ENCODE measurements around the gene ETHE1.
"Not testable (repeated sequence)": the region's sequence is repeated elsewhere in the genome, so short reads cannot be mapped to it uniquely, and the experiment has no call there.

ETHE1 gene

DNA sequence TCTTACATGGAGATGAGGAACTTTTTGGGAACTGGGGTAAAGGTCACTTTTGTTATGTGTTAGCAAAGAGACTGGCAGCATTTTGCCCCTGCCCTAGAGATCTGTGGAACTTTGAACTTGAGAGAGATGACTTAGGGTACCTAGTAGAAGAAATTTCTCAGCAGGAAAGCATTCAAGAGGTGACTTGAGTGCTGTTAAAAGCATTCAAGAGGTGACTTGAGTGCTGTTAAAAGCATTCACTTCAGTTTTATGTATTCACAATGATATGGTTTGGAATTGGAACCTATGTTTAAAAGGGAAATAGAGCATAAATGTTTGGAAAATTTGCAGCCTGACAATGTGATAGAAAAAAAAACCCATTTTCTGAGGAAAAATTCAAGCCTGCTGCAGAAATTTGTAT is 14.6 kb downstream of the ETHE1 start:
- H3K4me3 ChIP-seq (ENCODE audit: insufficient read depth in 1 of 2, low read depth in 1 of 2, low read length in 2 of 2); H3K27ac ChIP-seq (ENCODE audit: low read length, poor library complexity, severe bottlenecking); H4K91ac ChIP-seq (ENCODE audit: low read length); H4K8ac ChIP-seq (ENCODE audit: low read length); H2AFZ ChIP-seq (ENCODE audit: low read depth, low read length); H2AK5ac ChIP-seq (ENCODE audit: low read length, severe bottlenecking); H3K23ac ChIP-seq (ENCODE audit: low read length in 2 of 2); H3K4me2 ChIP-seq (ENCODE audit: low read length, poor library complexity, severe bottlenecking); DNase-seq; H3K9ac ChIP-seq (ENCODE audit: low read length); H3K14ac ChIP-seq (ENCODE audit: low read length in 2 of 2); H2BK5ac ChIP-seq (ENCODE audit: low read depth, low read length, poor library complexity, severe bottlenecking); H3K4ac ChIP-seq (ENCODE audit: low read depth in 1 of 2, low read length in 2 of 2); H2BK12ac ChIP-seq (ENCODE audit: low read length in 2 of 2); H2BK120ac ChIP-seq (ENCODE audit: low read depth, low read length); H3K79me1 ChIP-seq (replicated peaks; ENCODE audit: low read length, poor library complexity, severe bottlenecking); H3K4me1 ChIP-seq (ENCODE audit: control insufficient read depth, insufficient read depth, low read depth, low read length); H3K18ac ChIP-seq (ENCODE audit: low read depth in 1 of 2, low read length in 2 of 2); H3K27me3 ChIP-seq (ENCODE audit: control insufficient read depth in 1 of 2, insufficient read depth in 1 of 2, low read length in 2 of 2); H3K9me3 ChIP-seq (ENCODE audit: control insufficient read depth, low read length); H2BK15ac ChIP-seq (ENCODE audit: low read depth, poor library complexity, severe bottlenecking): not testable (repeated sequence)
- H3K36me3 ChIP-seq (ENCODE audit: control insufficient read depth in 1 of 2, insufficient read depth in 2 of 2, low read depth in 1 of 2, low read length in 2 of 2) = peaks cover 23 to 41% of the 10 kb centered on the region in 2 experiments

DNA sequence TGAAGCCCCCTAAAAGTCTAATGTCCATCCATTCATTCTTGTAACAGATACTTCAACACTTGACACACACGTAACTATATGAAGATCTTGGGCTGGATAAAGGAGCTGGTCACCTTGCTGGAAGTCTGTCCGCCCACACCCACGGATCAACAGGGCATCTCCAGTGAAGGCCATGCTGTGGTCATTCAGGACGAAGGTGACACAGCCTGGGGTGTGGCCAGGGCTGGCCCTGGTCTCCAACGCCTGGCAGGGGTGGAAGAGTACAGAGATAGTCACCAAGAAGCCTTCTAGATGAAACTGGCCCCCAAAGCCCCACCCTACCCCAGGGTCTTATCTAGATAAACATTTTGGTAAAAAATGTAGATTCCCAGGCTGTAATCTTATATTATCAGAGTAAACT is 15.7 kb downstream of the ETHE1 start:
- Histone ChIP-seq H3K4me3 (ENCODE audit: insufficient read depth in 1 of 2, low read depth in 1 of 2, low read length in 2 of 2) (no peak overlapping the region), H2BK5ac (ENCODE audit: low read depth, low read length, poor library complexity, severe bottlenecking) (no peak overlapping the region), H3K27ac (ENCODE audit: low read length, poor library complexity, severe bottlenecking) (no peak overlapping the region), H3K36me3 (ENCODE audit: control insufficient read depth in 1 of 2, insufficient read depth in 2 of 2, low read depth in 1 of 2, low read length in 2 of 2) (peaks cover 23 to 36% of the 10 kb centered on the region in 2 experiments), H4K8ac (ENCODE audit: low read length) (no peak overlapping the region), H4K91ac (ENCODE audit: low read length) (no peak overlapping the region), H2BK15ac (ENCODE audit: low read depth, poor library complexity, severe bottlenecking) (no peak overlapping the region), H2AK5ac (ENCODE audit: low read length, severe bottlenecking) (no peak overlapping the region), H3K4ac (ENCODE audit: low read depth in 1 of 2, low read length in 2 of 2) (no peak overlapping the region), H3K4me1 (ENCODE audit: control insufficient read depth, insufficient read depth, low read depth, low read length) (no peaks in the 10 kb centered on the region), H3K18ac (ENCODE audit: low read depth in 1 of 2, low read length in 2 of 2) (no peak overlapping the region), H3K23ac (ENCODE audit: low read length in 2 of 2) (no peak overlapping the region), H3K4me2 (ENCODE audit: low read length, poor library complexity, severe bottlenecking) (no peak overlapping the region), H3K14ac (ENCODE audit: low read length in 2 of 2) (no peak overlapping the region), H2BK12ac (ENCODE audit: low read length in 2 of 2) (no peak overlapping the region), H2AFZ (ENCODE audit: low read depth, low read length) (no peak overlapping the region), H3K79me1 (replicated peaks; ENCODE audit: low read length, poor library complexity, severe bottlenecking) (no peaks in the 10 kb centered on the region), H3K9ac (ENCODE audit: low read length) (no peak overlapping the region), H2BK120ac (ENCODE audit: low read depth, low read length) (no peak overlapping the region), H3K9me3 (ENCODE audit: control insufficient read depth, low read length) (no peaks in the 10 kb centered on the region), H3K27me3 (ENCODE audit: control insufficient read depth in 1 of 2, insufficient read depth in 1 of 2, low read length in 2 of 2) (no peaks in the 10 kb centered on the region)
- no peak for DNase-seq
- 97% methylated on average over 4 of the region's 5 CpGs for WGBS

DNA sequence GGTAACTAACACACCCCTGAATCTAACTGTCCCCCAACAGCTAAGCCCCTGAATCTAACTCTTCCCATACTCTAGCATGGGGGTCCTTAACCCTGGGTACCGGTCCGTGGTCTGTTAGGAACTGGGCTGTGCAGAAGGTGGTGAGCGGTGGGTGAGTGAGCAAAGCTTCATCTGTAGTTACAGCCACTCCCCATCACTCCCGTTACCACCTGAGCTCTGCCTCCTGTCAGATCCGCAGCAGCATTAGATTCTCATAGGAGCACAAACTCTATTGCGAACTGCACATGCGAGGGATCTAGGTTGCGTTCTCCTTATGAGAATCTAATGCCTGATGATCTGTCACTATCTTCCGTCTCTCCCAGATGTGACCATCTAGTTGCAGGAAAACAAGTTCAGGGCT is 16.3 kb downstream of the ETHE1 start:
- no peak overlapping the region for H4K8ac ChIP-seq (ENCODE audit: low read length)
- no peaks in the 10 kb centered on the region for H3K79me1 ChIP-seq (replicated peaks; ENCODE audit: low read length, poor library complexity, severe bottlenecking)
- DNase-seq = no peak
- H4K91ac ChIP-seq (ENCODE audit: low read length) = no peak overlapping the region
- no peaks in the 10 kb centered on the region for H3K27me3 ChIP-seq (ENCODE audit: control insufficient read depth in 1 of 2, insufficient read depth in 1 of 2, low read length in 2 of 2)
- H2BK120ac ChIP-seq (ENCODE audit: low read depth, low read length) = no peak overlapping the region
- H3K9me3 ChIP-seq (ENCODE audit: control insufficient read depth, low read length) = no peaks in the 10 kb centered on the region
- whole genome bisulfite sequencing = 97% methylated on average over 8 of the region's 9 CpGs
- no peak overlapping the region for H3K14ac ChIP-seq (ENCODE audit: low read length in 2 of 2)
- no peak overlapping the region for H3K9ac ChIP-seq (ENCODE audit: low read length)
- no peak overlapping the region for H3K4me2 ChIP-seq (ENCODE audit: low read length, poor library complexity, severe bottlenecking)
- H2BK12ac ChIP-seq (ENCODE audit: low read length in 2 of 2) = no peak overlapping the region
- H2BK5ac ChIP-seq (ENCODE audit: low read depth, low read length, poor library complexity, severe bottlenecking) = no peak overlapping the region
- no peak overlapping the region for H2AFZ ChIP-seq (ENCODE audit: low read depth, low read length)
- no peak overlapping the region for H3K4me3 ChIP-seq (ENCODE audit: insufficient read depth in 1 of 2, low read depth in 1 of 2, low read length in 2 of 2)
- H3K18ac ChIP-seq (ENCODE audit: low read depth in 1 of 2, low read length in 2 of 2) = no peak overlapping the region
- peaks cover 25 to 33% of the 10 kb centered on the region in 2 experiments for H3K36me3 ChIP-seq (ENCODE audit: control insufficient read depth in 1 of 2, insufficient read depth in 2 of 2, low read depth in 1 of 2, low read length in 2 of 2)
- no peak overlapping the region for H3K4ac ChIP-seq (ENCODE audit: low read depth in 1 of 2, low read length in 2 of 2)
- H3K23ac ChIP-seq (ENCODE audit: low read length in 2 of 2) = no peak overlapping the region
- no peak overlapping the region for H2AK5ac ChIP-seq (ENCODE audit: low read length, severe bottlenecking)
- H2BK15ac ChIP-seq (ENCODE audit: low read depth, poor library complexity, severe bottlenecking) = no peak overlapping the region
- H3K4me1 ChIP-seq (ENCODE audit: control insufficient read depth, insufficient read depth, low read depth, low read length) = no peaks in the 10 kb centered on the region
- H3K27ac ChIP-seq (ENCODE audit: low read length, poor library complexity, severe bottlenecking) = no peak overlapping the region

DNA sequence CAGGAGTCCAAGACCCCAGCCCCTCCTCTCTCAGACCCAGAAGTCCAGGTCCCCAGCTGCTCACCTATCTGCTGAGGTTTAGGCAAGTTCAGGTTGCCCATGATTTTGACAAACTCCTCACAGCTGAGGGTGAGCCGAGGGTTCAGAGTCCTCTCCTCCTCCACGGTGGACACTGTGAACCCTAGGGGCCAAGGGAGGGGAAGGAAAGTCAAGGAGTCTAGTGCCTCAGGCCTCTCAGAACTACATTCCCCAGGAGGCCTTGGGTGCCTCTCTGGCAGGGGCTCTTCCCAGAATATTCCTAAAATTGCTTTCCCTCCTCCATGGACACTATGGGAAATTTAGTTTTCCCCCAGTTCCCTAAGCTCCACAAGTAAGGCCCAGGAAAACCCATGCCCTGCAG is 19.1 kb downstream of the ETHE1 start:
- H2BK5ac ChIP-seq (ENCODE audit: low read depth, low read length, poor library complexity, severe bottlenecking) = no peak overlapping the region
- WGBS = 80% methylated on average over 2 of the region's 2 CpGs
- H4K91ac ChIP-seq (ENCODE audit: low read length) = no peak overlapping the region

More for the DNA sequence above, 19.1 kb downstream of the ETHE1 start:
- no peak overlapping the region for H4K8ac ChIP-seq (ENCODE audit: low read length)
- peaks cover 1% of the 10 kb centered on the region for H3K79me1 ChIP-seq (replicated peaks; ENCODE audit: low read length, poor library complexity, severe bottlenecking)
- no peaks in the 10 kb centered on the region for H3K27me3 ChIP-seq (ENCODE audit: control insufficient read depth in 1 of 2, insufficient read depth in 1 of 2, low read length in 2 of 2)
- H2BK15ac ChIP-seq (ENCODE audit: low read depth, poor library complexity, severe bottlenecking) = no peak overlapping the region
- no peak overlapping the region for H3K4ac ChIP-seq (ENCODE audit: low read depth in 1 of 2, low read length in 2 of 2)
- H3K9ac ChIP-seq (ENCODE audit: low read length) = no peak overlapping the region
- peaks cover 21 to 28% of the 10 kb centered on the region in 2 experiments for H3K36me3 ChIP-seq (ENCODE audit: control insufficient read depth in 1 of 2, insufficient read depth in 2 of 2, low read depth in 1 of 2, low read length in 2 of 2)
- peaks cover 10% of the 10 kb centered on the region for H3K4me1 ChIP-seq (ENCODE audit: control insufficient read depth, insufficient read depth, low read depth, low read length)
- no peak overlapping the region for H3K4me2 ChIP-seq (ENCODE audit: low read length, poor library complexity, severe bottlenecking)
- no peak for DNase-seq
- no peak overlapping the region for H3K18ac ChIP-seq (ENCODE audit: low read depth in 1 of 2, low read length in 2 of 2)
- no peak overlapping the region for H3K27ac ChIP-seq (ENCODE audit: low read length, poor library complexity, severe bottlenecking)
- H2BK12ac ChIP-seq (ENCODE audit: low read length in 2 of 2) = no peak overlapping the region
- H3K14ac ChIP-seq (ENCODE audit: low read length in 2 of 2) = no peak overlapping the region
- H3K23ac ChIP-seq (ENCODE audit: low read length in 2 of 2) = no peak overlapping the region
- no peak overlapping the region for H2AK5ac ChIP-seq (ENCODE audit: low read length, severe bottlenecking)
- H2AFZ ChIP-seq (ENCODE audit: low read depth, low read length) = no peak overlapping the region
- no peak overlapping the region for H2BK120ac ChIP-seq (ENCODE audit: low read depth, low read length)
- no peak overlapping the region for H3K4me3 ChIP-seq (ENCODE audit: insufficient read depth in 1 of 2, low read depth in 1 of 2, low read length in 2 of 2)
- no peaks in the 10 kb centered on the region for H3K9me3 ChIP-seq (ENCODE audit: control insufficient read depth, low read length)
